ENCODE data around the gene ARRDC4. TPM values are rescaled to one million over a fixed set of nuclear protein-coding genes. Genes with fewer than 3 reads are reported as not detected.

The ARRDC4 gene
- total and polyA plus RNA-seq, 2 experiments from 2014 or later, result 15.5 to 31.6 TPM

GRCh38 chr15:97959724-97960363 lies 659 bp upstream of the ARRDC4 start:
- no peak for TF ChIP-seq EZH2 (IDR thresholded peaks at IDR 0.05; ENCODE audit: insufficient read depth, poor library complexity, severe bottlenecking)
- H3K4me3 ChIP-seq, result peak overlapping the region; percentile 72
- 2 to 3% methylated on average over 19 of the region's 19 CpGs for WGBS, 2 experiments (ENCODE audit: low coverage in 1 of 2, low lambda C conversion rate in 2 of 2, missing lambda C conversion rate in 2 of 2)
- H3K9me3 ChIP-seq (ENCODE audit: low read depth), result no peaks in the 10 kb centered on the region
- no peaks in the 10 kb centered on the region for H4K20me1 ChIP-seq (ENCODE audit: insufficient read depth)
- H3K4me2 ChIP-seq (ENCODE audit: unreplicated experiment), result peak overlapping the region; percentile 85
- in situ Hi-C loops (cut with MboI), result no loop called here
- H3K36me3 ChIP-seq (ENCODE audit: low read depth), result no peaks in the 10 kb centered on the region
- H3K27me3 ChIP-seq (replicated peaks; ENCODE audit: insufficient read depth), result no peaks in the 10 kb centered on the region
- H3K9ac ChIP-seq, result peak overlapping the region; percentile 74
- H3K9me2 ChIP-seq (ENCODE audit: insufficient read depth), result no peaks in the 10 kb centered on the region
- H2AFZ ChIP-seq, result peak overlapping the region; percentile 86
- peak overlapping the region; percentile 61 for H3K27ac ChIP-seq
- H3K79me2 ChIP-seq (ENCODE audit: insufficient read depth), result peaks cover 40% of the 10 kb centered on the region
- no peak for DNase-seq
- H3K4me1 ChIP-seq (ENCODE audit: insufficient read depth), result peaks cover 17% of the 10 kb centered on the region
- 0 out of 2 replicates have a peak, but pooled peaks cover 3% of the 10 kb centered on the region for H3F3A ChIP-seq (ENCODE audit: insufficient read depth)

GRCh38 chr15:97961067-97961954 lies 808 bp downstream of the ARRDC4 start:
- Histone ChIP-seq H3K9me2 (ENCODE audit: insufficient read depth) (no peaks in the 10 kb centered on the region), H2AFZ (peak overlapping the region; percentile 88), H3K9ac (peak overlapping the region; percentile 82), H3K4me3 (peak overlapping the region; percentile 79), H3K36me3 (ENCODE audit: low read depth) (peaks cover 8% of the 10 kb centered on the region; the same call in 1 of the 2 replicates), H3K79me2 (ENCODE audit: insufficient read depth) (peaks cover 54% of the 10 kb centered on the region), H4K20me1 (ENCODE audit: insufficient read depth) (no peaks in the 10 kb centered on the region), H3K9me3 (ENCODE audit: low read depth) (no peaks in the 10 kb centered on the region), H3K4me1 (ENCODE audit: insufficient read depth) (peaks cover 20% of the 10 kb centered on the region), H3K27ac (peak overlapping the region; percentile 56), H3F3A (ENCODE audit: insufficient read depth) (peaks cover 6% of the 10 kb centered on the region; the same call in 1 of the 2 replicates), H3K27me3 (replicated peaks; ENCODE audit: insufficient read depth) (no peaks in the 10 kb centered on the region), H3K4me2 (ENCODE audit: unreplicated experiment) (peak overlapping the region; percentile 86)
- peak; percentile 56 for DNase-seq
- WGBS, 2 experiments (ENCODE audit: low coverage in 1 of 2, low lambda C conversion rate in 2 of 2, missing lambda C conversion rate in 2 of 2), result 9 to 10% methylated on average over 39 to 43 of the region's 48 CpGs
- no peak for TF ChIP-seq EZH2 (IDR thresholded peaks at IDR 0.05; ENCODE audit: insufficient read depth, poor library complexity, severe bottlenecking)
- no peak for TF ChIP-seq EZH2phosphoT487 (IDR thresholded peaks at IDR 0.05; ENCODE audit: insufficient read depth, low read depth)
- in situ Hi-C loops (cut with MboI), result no loop called here

GRCh38 chr15:97962263-97962662 lies 1.8 kb downstream of the ARRDC4 start:
- Histone ChIP-seq H3K27me3 (replicated peaks; ENCODE audit: insufficient read depth) (no peaks in the 10 kb centered on the region), H4K20me1 (ENCODE audit: insufficient read depth) (no peaks in the 10 kb centered on the region), H3F3A (ENCODE audit: insufficient read depth) (peaks cover 13% of the 10 kb centered on the region; the same call in 1 of the 2 replicates), H3K9me2 (ENCODE audit: insufficient read depth) (no peaks in the 10 kb centered on the region), H3K27ac (no peak overlapping the region), H3K9me3 (ENCODE audit: low read depth) (no peaks in the 10 kb centered on the region), H3K4me1 (ENCODE audit: insufficient read depth) (peaks cover 30% of the 10 kb centered on the region), H3K4me3 (peak overlapping the region; percentile 79), H2AFZ (no peak overlapping the region), H3K79me2 (ENCODE audit: insufficient read depth) (peaks cover 54% of the 10 kb centered on the region), H3K9ac (no peak overlapping the region), H3K4me2 (ENCODE audit: unreplicated experiment) (peak overlapping the region; percentile 86), H3K36me3 (ENCODE audit: low read depth) (peaks cover 12% of the 10 kb centered on the region; the same call in 1 of the 2 replicates)
- 82 to 90% methylated on average over 2 of the region's 2 CpGs for WGBS, 2 experiments (ENCODE audit: low coverage in 1 of 2, low lambda C conversion rate in 2 of 2, missing lambda C conversion rate in 2 of 2)
- peak; percentile 17 for DNase-seq
- in situ Hi-C loops (cut with MboI), result no loop called here
- no peak for TF ChIP-seq EZH2 (IDR thresholded peaks at IDR 0.05; ENCODE audit: insufficient read depth, poor library complexity, severe bottlenecking)

GRCh38 chr15:97963779-97964178 lies 3.3 kb downstream of the ARRDC4 start:
- no peak overlapping the region for H3K4me2 ChIP-seq (ENCODE audit: unreplicated experiment)
- in situ Hi-C loops (cut with MboI), result no loop called here
- no peak overlapping the region for H2AFZ ChIP-seq
- H3K9ac ChIP-seq, result no peak overlapping the region
- H3K4me1 ChIP-seq (ENCODE audit: insufficient read depth), result peaks cover 45% of the 10 kb centered on the region
- no peaks in the 10 kb centered on the region for H3K27me3 ChIP-seq (replicated peaks; ENCODE audit: insufficient read depth)
- H3K36me3 ChIP-seq (ENCODE audit: low read depth), result peaks cover 12% of the 10 kb centered on the region; the same call in 1 of the 2 replicates
- no peaks in the 10 kb centered on the region for H3K9me2 ChIP-seq (ENCODE audit: insufficient read depth)
- WGBS, 2 experiments (ENCODE audit: low coverage in 1 of 2, low lambda C conversion rate in 2 of 2, missing lambda C conversion rate in 2 of 2), result 70 to 72% methylated on average over 4 of the region's 4 CpGs
- H3F3A ChIP-seq (ENCODE audit: insufficient read depth), result peaks cover 27% of the 10 kb centered on the region
- TF ChIP-seq EZH2phosphoT487 (IDR thresholded peaks at IDR 0.05; ENCODE audit: insufficient read depth, low read depth), result no peak
- no peak for TF ChIP-seq EZH2 (IDR thresholded peaks at IDR 0.05; ENCODE audit: insufficient read depth, poor library complexity, severe bottlenecking)
- no peaks in the 10 kb centered on the region for H4K20me1 ChIP-seq (ENCODE audit: insufficient read depth)
- no peak overlapping the region for H3K27ac ChIP-seq
- no peak overlapping the region for H3K4me3 ChIP-seq
- DNase-seq, result no peak
- H3K9me3 ChIP-seq (ENCODE audit: low read depth), result no peaks in the 10 kb centered on the region
- peaks cover 54% of the 10 kb centered on the region for H3K79me2 ChIP-seq (ENCODE audit: insufficient read depth)
